Stimulated activated CD8-positive, alpha-beta memory T cell treated with anti-CD3 and anti-CD28 coated beads, Interleukin-15, amount 100 ng/mL, for 4 hours (primary cell): ENCODE results near the gene RUNX1.
"Not testable (repeated sequence)": the region's sequence is repeated elsewhere in the genome, so short reads cannot be mapped to it uniquely, and the experiment has no call there.

Source experiments
- DNase-seq, 2 donors: peaks; one replicate each; pipeline ENCODE4 v3.0.0-alpha.2; 2020; ENCODE audit warnings: low read depth in 2 of 2

Gene RUNX1

GRCh38 chr21:34807146-34807880, 241.8 kb downstream of the RUNX1 start:
- peak; percentile 53 to 68 for DNase-seq

DNA sequence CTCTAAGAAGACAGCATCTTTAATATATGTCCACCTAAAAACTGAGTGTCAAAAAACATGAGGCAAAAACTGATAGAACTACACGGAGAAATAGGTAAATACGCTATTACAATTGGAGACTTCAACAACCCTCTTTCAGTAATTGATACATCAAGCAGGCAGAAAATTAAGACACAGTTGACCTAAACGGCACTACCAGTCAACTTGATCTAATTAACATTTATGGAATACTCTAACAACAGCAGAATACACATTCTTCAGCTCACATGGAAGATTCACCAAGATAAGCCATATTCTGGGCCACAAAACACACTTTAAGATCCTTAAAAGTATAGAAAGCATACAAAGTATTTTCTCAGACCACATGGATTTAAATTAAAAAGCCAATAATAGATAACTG, 242.7 kb downstream of the RUNX1 start:
- DNase-seq = no peak

DNA sequence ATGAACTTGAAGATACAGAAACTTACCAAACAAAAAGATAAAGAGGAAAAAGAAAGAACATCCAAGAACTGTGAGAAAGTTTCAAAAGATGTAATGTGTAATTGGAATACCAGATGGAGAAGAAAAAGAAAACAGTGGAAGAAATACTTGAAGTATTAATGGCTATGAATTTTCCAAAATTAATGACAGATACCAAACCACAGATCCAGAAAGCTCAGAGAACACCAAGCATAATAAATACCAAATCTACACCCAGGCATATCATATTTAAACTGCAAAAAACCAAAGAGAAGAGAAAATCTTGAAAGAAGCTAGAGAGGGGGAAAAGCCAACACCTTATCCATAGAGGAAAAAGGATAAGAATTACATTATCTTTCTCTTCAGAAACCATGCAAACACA, 243.9 kb downstream of the RUNX1 start:
- no peak for DNase-seq

GRCh38 chr21:34804584-34804983, 244.5 kb downstream of the RUNX1 start:
- DNase-seq = not testable (repeated sequence)

- DNase-seq = no peak
These were observed 245.2 kb downstream of the RUNX1 start for GRCh38 chr21:34803782-34804370.

DNA sequence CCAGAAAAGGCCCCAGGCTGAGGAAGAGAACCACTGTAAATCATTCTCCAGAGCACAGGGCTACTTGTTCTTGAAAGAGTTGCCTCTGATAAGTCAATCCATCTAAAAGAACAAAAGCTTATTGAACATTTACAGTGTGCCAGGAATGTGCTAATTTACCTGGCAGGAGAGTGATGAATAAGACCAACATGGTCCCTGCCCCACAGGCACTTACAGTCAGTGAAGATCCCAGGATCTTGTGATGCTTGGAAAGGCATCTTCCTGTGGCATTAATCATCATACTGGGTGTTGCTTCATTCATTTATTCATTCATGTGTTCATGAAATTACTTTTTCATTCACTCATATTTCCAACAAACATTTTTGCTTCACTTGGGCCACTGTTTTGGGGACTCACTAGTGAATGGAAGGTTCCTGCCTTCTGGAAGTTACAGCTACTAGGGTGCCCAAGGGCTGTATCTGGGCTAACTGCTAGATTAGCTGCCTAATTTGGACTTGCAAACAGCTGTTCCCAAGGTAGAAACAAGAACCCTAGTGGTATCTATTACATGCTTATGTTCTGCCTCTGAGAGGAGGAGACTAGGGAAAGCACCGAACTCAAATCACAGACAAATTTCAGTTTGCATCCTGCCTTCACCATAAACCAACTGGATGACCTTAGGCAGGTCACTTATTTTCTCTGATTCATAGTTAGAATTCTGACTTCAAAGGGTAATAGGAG, 246.8 kb downstream of the RUNX1 start:
- no peak for DNase-seq

GRCh38 chr21:34801519-34802132, 247.5 kb downstream of the RUNX1 start:
- DNase-seq = no peak

- DNase-seq = no peak
These were observed 248.1 kb downstream of the RUNX1 start for GRCh38 chr21:34800797-34801518.

DNA sequence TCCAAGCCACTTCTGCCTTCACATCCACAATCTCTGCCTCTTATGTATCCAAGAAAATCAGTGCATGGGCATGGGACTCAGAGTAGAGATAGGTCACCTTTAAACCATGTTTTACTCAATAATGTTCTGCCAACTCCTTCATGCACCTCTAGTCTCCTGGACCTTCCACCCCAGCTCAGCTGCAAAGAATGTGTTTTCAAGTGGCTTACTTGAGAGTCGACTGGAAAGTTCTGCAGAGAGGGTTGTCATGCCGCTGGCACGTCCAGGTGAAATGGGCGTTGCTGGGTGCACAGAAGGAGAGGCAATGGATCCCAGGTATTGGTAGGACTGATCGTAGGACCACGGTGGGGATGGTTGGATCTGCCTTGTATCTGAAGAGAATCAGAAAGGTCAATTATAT, 250.0 kb downstream of the RUNX1 start:
- no peak for DNase-seq

GRCh38 chr21:34797921-34798535, 251.1 kb downstream of the RUNX1 start:
- DNase-seq = no peak

DNA sequence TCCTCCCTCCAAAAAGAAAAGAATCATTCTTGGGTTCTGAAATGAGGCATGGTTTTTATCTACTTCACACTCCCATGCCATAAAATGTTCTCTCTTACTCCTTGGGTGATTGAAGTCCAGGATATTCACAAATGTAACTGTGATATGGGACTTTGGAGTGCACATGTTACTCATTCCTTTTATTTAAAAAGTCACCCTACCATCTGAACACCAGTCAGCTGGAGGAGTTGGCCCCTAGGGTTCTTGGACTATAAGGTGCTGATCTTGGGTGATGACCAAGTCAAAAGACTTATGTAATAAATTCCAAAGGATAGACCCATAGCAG, 251.9 kb downstream of the RUNX1 start:
- DNase-seq = no peak

DNA sequence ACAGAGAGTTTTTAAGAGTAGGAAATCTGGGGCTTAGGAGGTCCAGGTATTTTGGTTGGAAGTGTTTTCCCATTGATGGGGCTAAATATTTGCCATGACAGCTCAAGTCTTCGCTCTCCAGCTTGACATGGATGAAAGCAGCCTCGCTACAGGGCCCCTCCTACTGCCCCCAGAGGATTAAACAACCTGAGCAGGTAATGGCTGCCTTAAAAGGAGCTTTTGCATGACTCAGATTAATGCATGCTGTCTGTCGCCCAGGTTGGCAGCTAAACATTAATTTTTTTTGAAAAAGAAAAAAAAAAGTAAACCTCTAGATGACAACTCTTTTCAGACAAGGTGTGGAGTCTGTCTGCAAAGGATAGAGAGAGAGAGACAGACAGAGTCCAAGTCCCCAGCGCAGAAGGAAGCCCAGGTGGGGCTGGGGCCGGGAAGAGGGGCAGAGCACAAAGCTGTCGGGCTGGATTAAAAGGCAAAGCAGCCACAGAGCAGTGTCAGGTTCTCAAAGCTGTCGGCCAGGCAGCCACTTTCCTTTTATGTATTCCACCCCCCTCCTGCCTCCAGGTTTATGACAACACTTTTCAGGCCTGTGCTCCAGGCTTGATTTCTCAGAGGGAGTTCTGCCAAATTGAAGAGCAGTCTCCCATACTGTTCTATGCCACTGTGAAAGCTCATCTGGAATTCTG, 252.4 kb downstream of the RUNX1 start:
- DNase-seq = no peak

DNA sequence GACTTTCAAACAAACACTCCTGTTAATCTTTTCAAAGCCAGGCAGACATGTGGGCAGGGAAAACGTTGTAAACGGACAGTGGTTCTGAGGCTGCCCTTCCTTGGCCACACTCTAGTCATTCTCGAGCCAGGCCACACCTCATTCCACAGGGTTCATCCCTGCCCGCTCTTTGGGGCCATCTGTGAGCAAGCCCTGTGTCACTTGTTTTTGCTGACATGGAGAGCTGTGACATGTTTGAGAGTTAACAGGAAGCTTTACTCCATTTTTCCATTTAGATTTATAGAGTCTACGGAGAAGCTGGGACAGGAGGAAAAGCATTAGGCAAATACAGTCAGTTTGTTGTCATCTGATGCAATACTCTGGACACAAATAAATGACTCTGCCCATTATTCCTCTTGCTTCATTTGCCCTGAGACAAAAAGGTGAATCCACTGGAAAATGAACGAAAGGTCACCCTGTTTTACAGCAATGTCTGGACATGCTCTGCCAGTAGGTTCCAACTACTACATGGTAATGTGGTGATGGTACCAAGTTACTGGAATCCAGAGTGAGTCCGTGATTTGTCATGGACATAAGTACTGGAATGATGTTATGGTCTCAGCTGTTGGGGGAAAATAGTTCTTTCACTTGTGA, 253.4 kb downstream of the RUNX1 start:
- DNase-seq = no peak

DNA sequence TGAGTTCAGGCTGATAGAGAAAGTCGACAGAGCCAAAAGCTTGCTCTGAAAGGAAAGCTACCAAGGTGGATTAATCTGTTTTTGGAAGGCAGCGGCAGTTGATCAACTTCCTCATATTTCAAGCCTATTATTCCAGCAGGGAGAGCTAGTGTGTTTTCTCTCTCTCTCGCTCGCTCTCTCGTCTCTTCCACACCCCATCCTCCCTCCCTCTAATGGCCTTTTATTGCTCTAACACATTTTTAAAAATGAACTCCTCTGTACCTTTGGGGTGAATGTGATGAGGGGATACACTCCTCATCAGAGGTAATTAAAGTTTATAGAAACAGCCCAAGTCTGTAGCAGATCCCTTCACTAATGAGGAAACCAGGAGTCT, 253.9 kb downstream of the RUNX1 start:
- DNase-seq = no peak

DNA sequence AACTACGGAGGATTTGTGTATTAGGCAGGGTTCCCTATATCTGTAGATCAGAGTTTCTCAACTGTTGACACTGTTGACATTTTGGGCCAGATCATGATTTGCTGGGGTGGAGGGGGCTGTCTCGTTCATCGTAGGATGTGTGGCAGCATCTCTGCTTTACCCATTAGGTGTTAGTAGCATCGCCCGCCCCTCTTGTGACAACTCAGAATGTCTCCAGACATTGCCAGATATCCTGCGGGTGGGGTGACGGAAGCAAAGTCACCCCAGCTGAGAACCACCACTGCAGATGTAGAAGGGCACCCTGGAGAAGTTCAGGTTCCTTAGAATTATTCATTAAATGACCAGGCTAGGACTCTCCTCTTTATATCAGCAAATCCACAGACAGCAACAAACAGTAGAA, 254.4 kb downstream of the RUNX1 start:
- no peak for DNase-seq

DNA sequence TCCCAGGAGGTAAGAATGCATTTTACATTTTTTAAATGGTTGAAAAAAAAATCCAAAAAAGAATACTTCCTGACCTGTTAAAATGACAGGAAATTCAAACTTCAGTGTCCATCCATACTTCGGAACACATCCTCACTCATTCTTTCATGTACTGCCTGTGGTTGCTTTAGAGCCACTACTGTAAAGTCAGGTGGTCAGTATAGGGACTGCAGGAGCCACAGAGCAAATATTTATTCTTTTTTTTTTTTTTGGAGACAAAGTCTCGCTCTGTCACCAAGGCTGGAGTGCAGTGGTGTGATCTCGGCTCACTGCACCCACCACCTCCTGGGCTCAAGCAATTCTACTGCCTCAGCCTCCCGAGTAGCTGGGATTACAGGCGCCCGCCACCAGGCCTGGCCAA, 255.6 kb downstream of the RUNX1 start:
- DNase-seq = no peak

DNA sequence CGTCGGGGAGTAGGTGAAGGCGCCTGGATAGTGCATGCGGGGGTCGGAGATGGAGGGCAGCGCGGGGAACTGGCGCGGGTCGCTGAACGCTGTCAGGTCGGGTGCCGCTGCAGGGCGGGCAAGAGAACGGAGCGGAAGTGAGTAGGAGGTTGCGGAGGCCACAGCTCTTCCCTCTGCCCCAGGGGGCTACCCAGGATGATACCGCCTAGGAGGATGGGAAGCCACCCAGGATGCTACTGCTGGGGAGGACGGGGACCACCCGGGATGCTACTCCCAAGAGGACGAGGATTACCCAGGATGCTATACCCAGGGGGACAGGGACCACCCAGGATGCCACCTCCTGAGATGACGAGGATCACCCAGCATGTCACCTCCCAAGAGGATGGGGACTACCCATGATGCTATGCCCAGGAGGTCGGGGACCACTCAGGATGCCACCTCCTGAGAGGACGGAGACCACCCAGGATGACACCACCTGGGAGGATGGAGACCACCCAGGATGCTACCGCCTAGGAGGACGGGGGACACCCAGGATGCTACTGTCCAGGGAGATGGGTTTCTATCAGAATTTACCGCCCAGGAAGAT, 256.5 kb downstream of the RUNX1 start:
- no peak for DNase-seq

DNA sequence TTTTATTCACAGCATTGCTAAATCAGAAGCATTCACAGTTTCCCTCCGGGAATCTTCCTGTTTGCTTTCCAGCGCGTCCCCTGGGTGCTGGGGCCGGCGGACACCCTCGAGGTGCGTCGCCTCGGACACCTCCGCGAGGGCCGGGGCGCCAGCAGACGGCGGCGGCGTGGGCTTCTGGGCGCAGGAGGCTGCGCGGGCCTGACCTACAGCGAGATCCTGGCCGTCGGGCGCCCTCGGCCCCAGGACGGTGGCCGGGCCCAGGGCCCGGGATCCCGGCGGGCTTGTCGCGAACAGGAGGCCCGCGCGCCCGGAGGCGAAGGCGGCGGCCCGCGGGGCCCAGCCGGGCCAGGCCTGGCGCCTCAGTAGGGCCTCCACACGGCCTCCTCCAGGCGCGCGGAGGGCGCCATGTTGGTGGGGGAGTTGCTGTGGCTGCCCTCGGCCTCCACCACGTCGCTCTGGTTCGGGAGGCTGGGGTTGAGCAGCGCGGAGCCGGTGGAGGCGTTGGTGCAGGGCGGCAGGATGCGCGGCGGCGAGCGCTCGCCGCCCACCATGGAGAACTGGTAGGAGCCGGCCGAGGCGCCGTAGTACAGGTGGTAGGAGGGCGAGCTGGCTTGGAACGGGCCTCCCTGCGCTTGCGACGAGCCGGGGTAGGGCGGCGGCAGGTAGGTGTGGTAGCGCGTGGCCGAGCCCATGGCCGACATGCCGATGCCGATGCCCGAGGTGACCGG, 257.2 kb downstream of the RUNX1 start:
- DNase-seq = no peak

DNA sequence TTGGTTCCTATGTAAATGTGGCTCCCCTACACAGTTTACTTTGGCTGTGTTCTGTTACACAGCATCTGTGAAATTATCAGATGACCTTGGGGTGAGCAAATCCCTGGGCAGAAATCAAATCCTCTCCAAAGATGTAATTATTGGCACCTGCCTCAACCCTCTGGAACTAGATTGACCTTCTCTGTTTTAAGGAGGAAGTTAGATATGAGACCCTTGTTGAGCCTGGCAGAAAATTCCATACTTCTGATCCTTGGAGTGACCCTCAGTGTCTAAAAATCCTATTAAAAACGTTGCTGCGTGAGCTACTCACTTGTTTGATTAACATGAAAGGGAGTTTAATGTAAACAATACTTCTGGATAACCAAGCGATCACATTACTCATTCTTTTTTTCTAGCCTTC, 258.3 kb downstream of the RUNX1 start:
- no peak for DNase-seq

DNA sequence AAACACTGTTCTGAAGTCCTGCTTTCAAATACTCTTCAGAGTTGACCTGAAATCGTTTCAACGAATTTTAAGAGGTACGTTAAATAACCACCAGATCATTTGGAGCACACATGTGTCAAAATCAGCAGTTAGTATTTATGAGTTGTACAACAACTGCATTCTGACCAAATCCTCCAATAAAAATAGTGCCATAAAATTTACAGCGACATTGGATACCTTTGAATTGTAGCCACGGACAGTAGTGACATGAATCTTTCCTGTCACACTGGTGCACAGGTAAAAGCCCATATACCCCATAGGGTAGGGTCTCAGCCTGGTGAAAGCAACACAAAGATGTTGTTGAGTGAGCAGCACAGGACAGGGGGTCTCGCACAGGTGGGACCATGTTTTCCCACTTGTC, 258.8 kb downstream of the RUNX1 start:
- no peak for DNase-seq
